ENCODE measurements around the gene DYNC2I2.

DNA sequence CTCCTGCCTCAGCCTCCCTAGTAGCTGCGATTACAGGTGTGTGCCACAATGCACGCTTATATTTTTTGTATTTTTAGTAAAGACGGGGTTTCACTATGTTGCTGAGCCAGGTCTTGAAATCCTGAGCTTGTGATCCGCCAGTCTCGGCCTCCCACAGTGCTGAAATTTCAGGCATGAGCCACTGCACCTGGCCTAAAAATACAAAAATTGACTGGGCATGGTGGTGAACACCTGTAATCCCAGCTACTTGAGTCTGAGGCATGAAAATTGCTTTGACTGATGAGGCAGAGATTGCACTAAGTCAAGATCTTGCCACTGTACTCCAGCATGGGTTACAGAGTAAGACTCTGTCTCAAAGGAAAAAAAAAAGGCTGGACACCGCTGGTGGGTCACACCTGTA lies 13.1 kb upstream of the DYNC2I2 start:
- TF ChIP-seq CTCF (IDR thresholded peaks at IDR 0.05) = no peak
- no peak for TF ChIP-seq POLR2A (IDR thresholded peaks at IDR 0.05)

All from adrenal gland (tissue), 5 donors.